Measurements from ENCODE around the gene MARK2. TPM values are rescaled to one million over a fixed set of nuclear protein-coding genes. Genes with fewer than 3 reads are reported as not detected.
A peak's percentile ranks its signal among the peaks of the same experiment; 100 is the strongest.

MARK2 gene
- total and polyA plus RNA-seq, 7 donors, result 14.3 to 49.3 (median 24.6) TPM

- no peak for DNase-seq
- Histone ChIP-seq H3K36me3 (no peaks in the 10 kb centered on the region), H3K27ac (peak overlapping the region; percentile 79 to 92 (median 84)), H3K9me3 (no peaks in the 10 kb centered on the region), H3K27me3 (no peaks in the 10 kb centered on the region), H3K4me1 (peaks cover 2 to 58% (median 54%) of the 10 kb centered on the region in 4 donors), H3K4me3 (peak overlapping the region; percentile 15 to 56 (median 39))
- no peak for TF ChIP-seq POLR2A (IDR thresholded peaks at IDR 0.05)
- no peak for TF ChIP-seq EP300 (IDR thresholded peaks at IDR 0.05)
- no peak for TF ChIP-seq CTCF (IDR thresholded peaks at IDR 0.05)
- TF ChIP-seq POLR2AphosphoS5 (IDR thresholded peaks at IDR 0.05), result no peak
- 35 to 55% methylated on average over 9 of the region's 9 CpGs for WGBS, 2 donors
- intact Hi-C loops (cut with DNase I), result loop anchor here (1.0 kb wide), 1 partner anchor 20 kb away; no protein-coding TSS in a partner anchor
Measured at GRCh38 chr11:63918507-63919191, 79.7 kb downstream of the MARK2 start.

GRCh38 chr11:63919267-63920125, 80.6 kb downstream of the MARK2 start:
- Histone ChIP-seq H3K27me3 (no peaks in the 10 kb centered on the region), H3K36me3 (no peaks in the 10 kb centered on the region), H3K27ac (peak overlapping the region; percentile 79 to 92 (median 84)), H3K9me3 (no peaks in the 10 kb centered on the region), H3K4me3 (peak overlapping the region; percentile 15 to 56 (median 39)), H3K4me1 (peaks cover 2 to 58% (median 54%) of the 10 kb centered on the region in 4 donors)
- no peak for DNase-seq
- TF ChIP-seq POLR2AphosphoS5 (IDR thresholded peaks at IDR 0.05), result no peak
- TF ChIP-seq POLR2A (IDR thresholded peaks at IDR 0.05), result no peak
- no peak for TF ChIP-seq EP300 (IDR thresholded peaks at IDR 0.05)
- TF ChIP-seq CTCF (IDR thresholded peaks at IDR 0.05), result no peak
- WGBS, 2 donors, result 7 to 21% methylated on average over 41 of the region's 41 CpGs
- intact Hi-C loops (cut with DNase I), result no loop called here

DNA sequence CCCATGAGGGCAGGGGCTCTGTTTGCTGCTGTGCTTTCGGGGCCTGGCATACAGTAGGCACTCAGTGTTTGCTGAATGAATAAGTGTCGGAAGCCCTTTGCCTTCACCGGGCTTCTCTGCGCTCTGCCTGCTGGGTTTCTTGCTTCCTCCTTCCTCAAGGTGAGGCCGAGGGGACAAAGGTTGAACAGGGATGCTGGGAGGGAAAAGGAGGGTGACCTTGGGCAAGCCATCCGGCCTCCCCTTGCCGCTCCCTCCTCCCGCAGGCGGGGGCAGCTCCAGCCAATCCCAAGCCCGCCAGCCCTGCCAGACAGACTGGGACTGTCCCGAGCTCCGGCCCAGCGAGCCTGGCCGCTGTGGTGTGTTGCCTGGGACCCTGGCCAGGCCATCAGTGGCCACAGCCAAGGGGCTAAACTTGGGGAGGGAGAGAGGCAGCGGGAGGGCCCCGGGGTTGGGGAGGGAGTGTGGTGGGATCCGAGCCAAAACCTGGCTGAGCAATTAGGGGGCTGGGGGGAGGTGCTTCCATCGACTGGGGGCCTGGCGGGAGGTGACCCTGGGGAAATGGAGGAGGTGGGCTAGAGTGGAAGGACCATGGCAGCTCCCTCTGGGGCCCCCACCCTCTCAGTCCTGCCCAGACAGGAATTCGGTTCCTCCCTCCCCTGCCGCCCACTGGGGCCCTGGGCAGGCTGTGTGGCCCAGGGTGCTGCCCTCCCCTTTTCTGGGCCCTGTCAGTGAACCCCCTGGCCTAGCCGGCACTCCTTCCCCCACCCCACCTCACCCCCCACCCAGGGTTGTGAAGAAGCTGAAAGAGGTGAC, 81.4 kb downstream of the MARK2 start:
- Histone ChIP-seq H3K9me3 (no peaks in the 10 kb centered on the region), H3K27me3 (no peaks in the 10 kb centered on the region), H3K4me1 (peaks cover 2 to 55% (median 52%) of the 10 kb centered on the region in 4 donors), H3K4me3 (peak overlapping the region in 1 of 4 donors; percentile 56), H3K27ac (peak overlapping the region; percentile 79 to 92 (median 84)), H3K36me3 (no peaks in the 10 kb centered on the region)
- intact Hi-C loops (cut with DNase I), result no loop called here
- WGBS, 2 donors, result 22 to 56% methylated on average over 22 of the region's 22 CpGs
- TF ChIP-seq POLR2A (IDR thresholded peaks at IDR 0.05) (no peak), CTCF (IDR thresholded peaks at IDR 0.05) (no peak), EP300 (IDR thresholded peaks at IDR 0.05) (no peak), POLR2AphosphoS5 (IDR thresholded peaks at IDR 0.05) (no peak)
- peak; percentile 80 for DNase-seq

GRCh38 chr11:63920939-63921417, 82.1 kb downstream of the MARK2 start:
- TF ChIP-seq POLR2A (IDR thresholded peaks at IDR 0.05), result no peak
- peak in 3 of 4 experiments; percentile 10 to 40 (median 23) for TF ChIP-seq CTCF (IDR thresholded peaks at IDR 0.05)
- no peak for TF ChIP-seq POLR2AphosphoS5 (IDR thresholded peaks at IDR 0.05)
- H3K4me3 ChIP-seq, result no peak overlapping the region
- no peaks in the 10 kb centered on the region for H3K36me3 ChIP-seq
- H3K27ac ChIP-seq, result peak overlapping the region; percentile 79 to 92 (median 84)
- no peaks in the 10 kb centered on the region for H3K9me3 ChIP-seq
- H3K27me3 ChIP-seq, result no peaks in the 10 kb centered on the region
- WGBS, 2 donors, result 52 to 75% methylated on average over 14 of the region's 14 CpGs
- peaks cover 2 to 49% (median 47%) of the 10 kb centered on the region in 4 donors for H3K4me1 ChIP-seq
- intact Hi-C loops (cut with DNase I), result no loop called here
- no peak for DNase-seq

Measured in sigmoid colon (tissue), 7 donors.